ENCODE measurements around the gene RORB. TPM values are rescaled to one million over a fixed set of nuclear protein-coding genes. Genes with fewer than 3 reads are reported as not detected.

RORB gene
- total RNA-seq, 1 donor from 2014 or later, result 0.11 TPM

DNA sequence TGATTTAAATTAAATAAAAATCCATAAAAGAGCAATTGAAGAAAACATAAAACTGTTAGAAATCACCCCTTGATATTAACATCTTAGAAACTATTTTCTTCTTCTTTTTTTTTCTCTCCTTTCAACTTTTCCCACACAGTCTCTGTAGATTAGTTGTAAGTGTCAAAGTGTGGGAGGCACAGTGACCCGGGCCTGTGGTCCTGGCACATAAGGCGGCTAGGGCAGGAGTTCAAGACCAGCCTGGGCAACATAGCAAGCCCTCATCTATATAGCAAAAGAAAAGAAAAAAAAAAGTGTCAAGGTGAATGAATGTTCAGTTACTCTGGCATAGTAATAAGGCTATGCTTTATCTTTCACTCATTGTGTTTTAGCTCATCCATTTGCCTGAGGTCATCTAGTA lies 14.2 kb downstream of the RORB start:
- Mint-ChIP-seq H3K9me3 (ENCODE audit: unreplicated experiment) (no peaks in the 10 kb centered on the region), H3K4me3 (ENCODE audit: unreplicated experiment) (no peak overlapping the region), H3K36me3 (ENCODE audit: low read depth, unreplicated experiment) (no peaks in the 10 kb centered on the region), H3K4me1 (ENCODE audit: low read depth, unreplicated experiment) (no peaks in the 10 kb centered on the region), H3K27ac (ENCODE audit: unreplicated experiment) (no peak overlapping the region), H3K27me3 (ENCODE audit: low read depth, unreplicated experiment) (no peaks in the 10 kb centered on the region)
- Histone ChIP-seq H3K9ac (ENCODE audit: low read length) (no peak overlapping the region), H3K4me1 (ENCODE audit: insufficient read depth, low read length) (no peaks in the 10 kb centered on the region), H3K79me2 (ENCODE audit: insufficient read depth, low read length) (no peaks in the 10 kb centered on the region), H3K4me3 (ENCODE audit: insufficient read depth, low read depth, low read length) (no peak overlapping the region), H3K9me3 (ENCODE audit: insufficient read depth, low read depth, low read length) (no peaks in the 10 kb centered on the region), H2AFZ (ENCODE audit: low read depth, low read length) (no peak overlapping the region), H3K27ac (ENCODE audit: low read depth, low read length) (no peak overlapping the region), H3K4me2 (ENCODE audit: low read length) (no peak overlapping the region), H4K20me1 (ENCODE audit: insufficient read depth, low read length) (no peaks in the 10 kb centered on the region), H3K27me3 (ENCODE audit: insufficient read depth, low read length) (no peaks in the 10 kb centered on the region), H3K36me3 (ENCODE audit: insufficient read depth, low read length) (no peaks in the 10 kb centered on the region)
- TF ChIP-seq, protein P1, sequence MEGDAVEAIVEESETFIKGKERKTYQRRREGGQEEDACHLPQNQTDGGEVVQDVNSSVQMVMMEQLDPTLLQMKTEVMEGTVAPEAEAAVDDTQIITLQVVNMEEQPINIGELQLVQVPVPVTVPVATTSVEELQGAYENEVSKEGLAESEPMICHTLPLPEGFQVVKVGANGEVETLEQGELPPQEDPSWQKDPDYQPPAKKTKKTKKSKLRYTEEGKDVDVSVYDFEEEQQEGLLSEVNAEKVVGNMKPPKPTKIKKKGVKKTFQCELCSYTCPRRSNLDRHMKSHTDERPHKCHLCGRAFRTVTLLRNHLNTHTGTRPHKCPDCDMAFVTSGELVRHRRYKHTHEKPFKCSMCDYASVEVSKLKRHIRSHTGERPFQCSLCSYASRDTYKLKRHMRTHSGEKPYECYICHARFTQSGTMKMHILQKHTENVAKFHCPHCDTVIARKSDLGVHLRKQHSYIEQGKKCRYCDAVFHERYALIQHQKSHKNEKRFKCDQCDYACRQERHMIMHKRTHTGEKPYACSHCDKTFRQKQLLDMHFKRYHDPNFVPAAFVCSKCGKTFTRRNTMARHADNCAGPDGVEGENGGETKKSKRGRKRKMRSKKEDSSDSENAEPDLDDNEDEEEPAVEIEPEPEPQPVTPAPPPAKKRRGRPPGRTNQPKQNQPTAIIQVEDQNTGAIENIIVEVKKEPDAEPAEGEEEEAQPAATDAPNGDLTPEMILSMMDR (IDR thresholded peaks at IDR 0.05; ENCODE audit: insufficient read depth, low read depth, low read length), result no peak
- no peak for TF ChIP-seq EZH2 (IDR thresholded peaks at IDR 0.05; ENCODE audit: insufficient read depth, low read length)
- FAIRE-seq, result no peak
- no peak for DNase-seq (ENCODE audit: low read depth)

DNA sequence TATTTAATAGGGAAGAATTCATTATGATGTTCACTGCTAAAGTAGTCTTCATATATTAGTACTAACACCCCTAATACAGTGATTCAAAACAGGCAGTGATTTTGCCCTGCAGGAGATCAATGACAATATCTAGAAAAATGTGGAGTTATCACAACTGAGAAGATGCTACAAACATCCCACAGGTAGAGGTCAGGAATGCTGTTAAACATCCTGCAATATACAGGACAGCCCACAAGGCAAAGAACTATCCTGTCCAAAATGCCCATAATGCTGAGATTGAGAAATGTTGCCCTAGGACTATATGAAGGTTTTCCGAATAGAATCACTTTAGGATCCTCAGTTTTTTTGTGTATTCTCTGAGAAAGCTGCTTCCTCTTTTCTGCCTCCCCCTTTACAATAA lies 15.3 kb downstream of the RORB start:
- Mint-ChIP-seq H3K36me3 (ENCODE audit: low read depth, unreplicated experiment) (no peaks in the 10 kb centered on the region), H3K4me3 (ENCODE audit: unreplicated experiment) (no peak overlapping the region), H3K4me1 (ENCODE audit: low read depth, unreplicated experiment) (no peaks in the 10 kb centered on the region), H3K27me3 (ENCODE audit: low read depth, unreplicated experiment) (no peaks in the 10 kb centered on the region), H3K9me3 (ENCODE audit: unreplicated experiment) (no peaks in the 10 kb centered on the region), H3K27ac (ENCODE audit: unreplicated experiment) (no peak overlapping the region)
- Histone ChIP-seq H2AFZ (ENCODE audit: low read depth, low read length) (no peak overlapping the region), H3K27me3 (ENCODE audit: insufficient read depth, low read length) (no peaks in the 10 kb centered on the region), H3K4me1 (ENCODE audit: insufficient read depth, low read length) (no peaks in the 10 kb centered on the region), H3K4me2 (ENCODE audit: low read length) (no peak overlapping the region), H3K9me3 (ENCODE audit: insufficient read depth, low read depth, low read length) (no peaks in the 10 kb centered on the region), H3K79me2 (ENCODE audit: insufficient read depth, low read length) (no peaks in the 10 kb centered on the region), H3K4me3 (ENCODE audit: insufficient read depth, low read depth, low read length) (no peak overlapping the region), H3K27ac (ENCODE audit: low read depth, low read length) (no peak overlapping the region), H3K9ac (ENCODE audit: low read length) (no peak overlapping the region), H4K20me1 (ENCODE audit: insufficient read depth, low read length) (no peaks in the 10 kb centered on the region), H3K36me3 (ENCODE audit: insufficient read depth, low read length) (no peaks in the 10 kb centered on the region)
- DNase-seq (ENCODE audit: low read depth) (no peak), FAIRE-seq (no peak)
- TF ChIP-seq, protein P1 (IDR thresholded peaks at IDR 0.05; ENCODE audit: insufficient read depth, low read depth, low read length), result no peak
- no peak for TF ChIP-seq EZH2 (IDR thresholded peaks at IDR 0.05; ENCODE audit: insufficient read depth, low read length)

DNA sequence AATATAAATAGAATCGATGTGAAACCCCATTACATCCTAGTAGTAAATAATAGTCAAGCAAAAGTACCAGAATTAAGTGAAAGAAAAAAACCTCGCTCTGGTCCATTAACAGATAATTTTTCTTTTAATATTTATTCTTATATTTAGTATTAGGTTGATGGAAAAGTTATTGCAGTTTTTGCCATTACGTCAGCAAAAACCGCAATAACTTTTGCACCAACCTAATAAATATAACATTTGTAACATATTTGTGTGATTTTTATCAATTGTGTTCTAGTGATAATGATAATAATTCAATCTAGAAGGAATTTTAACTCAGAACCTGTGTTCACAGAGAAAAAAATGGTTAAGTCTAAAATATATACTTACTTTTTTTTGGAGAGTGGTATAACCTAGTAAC lies 16.1 kb downstream of the RORB start:
- Mint-ChIP-seq H3K36me3 (ENCODE audit: low read depth, unreplicated experiment) (no peaks in the 10 kb centered on the region), H3K4me3 (ENCODE audit: unreplicated experiment) (no peak overlapping the region), H3K27ac (ENCODE audit: unreplicated experiment) (no peak overlapping the region), H3K9me3 (ENCODE audit: unreplicated experiment) (no peaks in the 10 kb centered on the region), H3K4me1 (ENCODE audit: low read depth, unreplicated experiment) (no peaks in the 10 kb centered on the region), H3K27me3 (ENCODE audit: low read depth, unreplicated experiment) (no peaks in the 10 kb centered on the region)
- H3K79me2 ChIP-seq (ENCODE audit: insufficient read depth, low read length), result no peaks in the 10 kb centered on the region
- H4K20me1 ChIP-seq (ENCODE audit: insufficient read depth, low read length), result no peaks in the 10 kb centered on the region
- H3K27me3 ChIP-seq (ENCODE audit: insufficient read depth, low read length), result no peaks in the 10 kb centered on the region
- no peak overlapping the region for H3K9ac ChIP-seq (ENCODE audit: low read length)
- no peak for DNase-seq (ENCODE audit: low read depth)
- H3K4me1 ChIP-seq (ENCODE audit: insufficient read depth, low read length), result no peaks in the 10 kb centered on the region
- no peak overlapping the region for H2AFZ ChIP-seq (ENCODE audit: low read depth, low read length)
- no peaks in the 10 kb centered on the region for H3K9me3 ChIP-seq (ENCODE audit: insufficient read depth, low read depth, low read length)
- no peak overlapping the region for H3K4me2 ChIP-seq (ENCODE audit: low read length)
- no peaks in the 10 kb centered on the region for H3K36me3 ChIP-seq (ENCODE audit: insufficient read depth, low read length)
- TF ChIP-seq EZH2 (IDR thresholded peaks at IDR 0.05; ENCODE audit: insufficient read depth, low read length), result no peak
- TF ChIP-seq, protein P1 (IDR thresholded peaks at IDR 0.05; ENCODE audit: insufficient read depth, low read depth, low read length), result no peak
- no peak overlapping the region for H3K27ac ChIP-seq (ENCODE audit: low read depth, low read length)
- no peak overlapping the region for H3K4me3 ChIP-seq (ENCODE audit: insufficient read depth, low read depth, low read length)
- FAIRE-seq, result no peak

Data from astrocyte (in vitro differentiated cells and primary cell).